HuH-7.5 (cell line): ENCODE results near the gene UBB.

Experiments used
- DNase-seq: peaks from one replicate; pipeline ENCODE4 v3.0.0; 2011; ENCODE audit warnings: low spot score

The UBB gene

DNA sequence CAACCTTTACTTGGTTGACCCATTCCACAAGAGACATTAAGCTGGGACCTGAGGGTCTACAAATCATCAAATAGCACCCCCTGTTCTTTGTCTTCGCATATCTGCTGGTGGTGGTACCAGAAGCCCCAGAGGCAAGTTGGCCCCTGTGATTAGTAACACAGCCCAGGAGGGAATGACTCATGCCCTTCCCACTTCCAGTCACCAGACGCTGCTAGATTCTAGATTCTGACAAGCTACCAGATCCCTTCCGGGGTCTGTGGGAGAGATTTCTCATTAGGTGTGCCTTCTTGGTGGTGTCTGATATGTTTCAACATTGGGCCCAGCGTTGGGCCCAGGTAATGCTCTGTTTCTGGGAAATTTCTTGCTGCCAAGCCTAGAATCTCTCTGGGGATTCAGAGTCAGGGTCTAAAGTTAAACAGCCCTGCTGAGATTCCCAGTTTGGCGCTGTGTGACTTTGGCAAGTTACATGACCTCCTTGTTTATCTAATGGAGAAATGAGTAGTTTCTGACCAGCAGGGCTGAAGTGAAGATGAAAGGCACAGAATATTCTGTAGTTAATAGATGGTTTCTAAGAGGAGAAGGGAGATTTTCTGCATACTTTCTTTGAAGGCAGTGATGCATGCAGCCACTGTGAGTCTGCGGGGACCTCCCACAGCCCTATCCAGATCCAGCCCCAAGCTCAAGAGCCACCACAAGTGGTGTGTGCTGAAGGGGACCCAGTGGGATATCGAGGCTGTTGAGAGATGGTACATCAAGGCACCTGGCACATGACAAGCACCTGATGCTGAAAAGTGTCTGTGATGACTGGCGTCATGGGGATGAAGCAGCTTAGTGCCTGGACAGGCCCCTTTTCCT is 38.4 kb downstream of the UBB start:
- DNase-seq: no peak

DNA sequence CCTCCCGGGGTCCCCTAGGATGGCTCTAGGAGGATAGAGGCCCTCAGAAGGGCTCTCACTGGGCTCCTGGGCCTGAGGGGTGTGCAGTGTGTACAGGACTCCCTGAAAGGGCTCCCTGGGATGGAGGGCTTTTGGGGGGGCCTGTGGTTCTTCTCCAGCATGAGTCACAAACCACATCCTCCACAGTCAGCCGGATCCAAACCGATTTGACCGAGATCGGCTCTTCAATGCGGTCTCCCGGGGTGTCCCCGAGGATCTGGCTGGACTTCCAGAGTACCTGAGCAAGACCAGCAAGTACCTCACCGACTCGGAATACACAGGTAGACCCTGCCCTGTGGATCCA is 39.0 kb downstream of the UBB start:
- no peak for DNase-seq

DNA sequence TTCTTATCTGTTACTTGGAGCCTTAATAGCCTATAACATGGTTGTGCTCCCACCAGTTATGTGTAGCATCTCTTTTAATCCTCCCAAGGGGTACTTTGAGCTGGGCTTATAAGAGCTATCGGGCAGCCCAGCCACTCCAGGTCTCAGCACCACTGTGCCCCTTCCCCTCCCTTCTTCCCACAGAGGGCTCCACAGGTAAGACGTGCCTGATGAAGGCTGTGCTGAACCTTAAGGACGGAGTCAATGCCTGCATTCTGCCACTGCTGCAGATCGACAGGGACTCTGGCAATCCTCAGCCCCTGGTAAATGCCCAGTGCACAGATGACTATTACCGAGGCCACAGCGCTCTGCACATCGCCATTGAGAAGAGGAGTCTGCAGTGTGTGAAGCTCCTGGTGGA is 41.5 kb downstream of the UBB start:
- DNase-seq: no peak

DNA sequence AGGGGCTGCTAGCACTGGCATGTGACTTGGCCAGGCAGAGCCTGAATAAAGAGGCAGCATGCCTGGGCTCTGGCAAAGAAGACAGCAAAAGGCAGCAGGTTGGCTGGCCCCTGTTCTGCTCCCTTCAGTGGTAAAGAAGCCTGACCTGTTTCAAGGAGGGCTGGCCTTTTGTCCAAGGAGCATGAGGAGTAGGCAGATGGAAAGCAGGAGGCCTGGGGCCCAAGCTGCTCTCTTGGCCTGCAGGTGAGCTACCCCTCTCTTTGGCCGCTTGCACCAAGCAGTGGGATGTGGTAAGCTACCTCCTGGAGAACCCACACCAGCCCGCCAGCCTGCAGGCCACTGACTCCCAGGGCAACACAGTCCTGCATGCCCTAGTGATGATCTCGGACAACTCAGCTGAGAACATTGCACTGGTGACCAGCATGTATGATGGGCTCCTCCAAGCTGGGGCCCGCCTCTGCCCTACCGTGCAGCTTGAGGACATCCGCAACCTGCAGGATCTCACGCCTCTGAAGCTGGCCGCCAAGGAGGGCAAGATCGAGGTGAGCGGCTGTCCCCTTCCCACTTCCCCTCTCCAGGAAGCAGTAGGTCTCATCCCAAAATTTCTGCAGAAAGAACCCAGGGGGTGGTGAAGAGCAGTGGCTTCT is 42.5 kb downstream of the UBB start:
- DNase-seq: no peak

DNA sequence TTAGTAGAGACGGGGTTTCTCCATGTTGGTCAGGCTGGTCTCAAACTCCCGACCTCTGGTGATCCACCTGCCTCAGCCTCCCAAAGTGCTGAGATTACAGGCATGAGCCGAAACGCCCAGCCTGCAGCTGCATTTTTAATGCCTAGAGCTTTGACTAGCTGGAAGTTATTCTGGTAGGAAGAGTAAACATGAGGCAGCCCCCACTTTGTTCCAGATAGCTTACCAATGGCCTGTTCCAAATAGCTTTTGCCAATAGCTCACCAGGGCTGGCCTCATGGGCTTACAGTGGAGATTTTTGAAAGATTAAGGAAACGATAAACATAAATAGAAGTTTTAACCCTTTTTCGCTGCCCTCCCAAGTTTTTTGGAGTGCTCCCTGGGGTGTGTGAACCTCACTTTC is 44.3 kb downstream of the UBB start:
- no peak for DNase-seq

DNA sequence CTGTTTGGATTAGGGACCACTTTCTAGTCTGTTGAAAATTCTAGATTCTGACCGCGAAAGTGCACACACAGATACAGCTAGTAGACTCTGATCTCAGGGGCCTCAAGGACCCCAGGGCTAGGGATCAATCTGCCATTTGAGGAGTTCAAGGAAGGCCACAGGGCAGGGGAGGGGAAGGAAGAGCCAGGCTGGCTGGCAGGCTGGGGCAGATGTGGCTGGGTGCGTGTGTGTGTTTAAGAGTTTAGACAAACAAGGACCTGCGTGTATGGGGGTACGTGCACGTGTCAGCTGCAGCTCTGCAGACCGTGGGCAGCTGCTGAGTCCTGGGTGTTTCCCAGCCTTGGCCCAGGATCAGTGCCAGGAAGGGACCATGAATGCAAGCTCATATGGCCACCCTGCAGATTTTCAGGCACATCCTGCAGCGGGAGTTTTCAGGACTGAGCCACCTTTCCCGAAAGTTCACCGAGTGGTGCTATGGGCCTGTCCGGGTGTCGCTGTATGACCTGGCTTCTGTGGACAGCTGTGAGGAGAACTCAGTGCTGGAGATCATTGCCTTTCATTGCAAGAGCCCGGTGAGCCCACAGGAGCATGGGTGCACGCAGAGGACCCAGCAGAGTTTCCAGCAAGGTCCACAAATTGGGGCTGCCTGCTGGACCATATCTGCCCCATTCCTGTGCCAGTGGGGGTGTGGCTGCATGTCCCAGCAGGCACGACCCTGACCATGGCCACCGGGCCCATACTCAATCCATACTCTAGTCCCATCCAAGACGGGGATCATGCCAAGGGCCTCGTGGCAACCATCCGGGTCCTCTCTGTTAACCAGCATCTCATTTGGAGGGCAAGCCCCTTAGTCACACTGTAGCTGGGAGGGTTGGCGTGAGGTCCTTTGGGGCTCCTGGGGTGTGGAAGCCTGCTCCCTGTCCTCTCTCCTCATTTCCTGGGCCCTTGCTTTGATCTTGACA is 45.1 kb downstream of the UBB start:
- no peak for DNase-seq

DNA sequence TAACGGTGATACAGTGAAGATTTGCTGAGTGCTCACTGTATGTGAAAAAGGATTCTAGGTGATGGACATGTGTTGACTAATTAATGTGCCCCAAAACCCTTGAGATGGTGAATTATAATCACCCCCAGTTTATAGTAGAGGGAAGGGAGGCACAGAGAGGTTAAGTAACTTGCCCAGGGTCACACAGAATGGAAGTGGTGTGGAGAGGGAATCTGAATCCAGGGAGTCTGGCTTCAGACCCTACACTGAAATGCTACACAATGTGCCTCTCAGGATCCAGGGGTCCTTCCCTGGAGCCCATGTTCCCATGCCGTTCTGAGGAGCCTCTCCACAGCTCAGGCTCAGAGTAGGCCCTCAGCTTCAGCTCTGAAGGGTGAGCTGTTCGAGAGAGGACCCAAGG is 46.1 kb downstream of the UBB start:
- no peak for DNase-seq

DNA sequence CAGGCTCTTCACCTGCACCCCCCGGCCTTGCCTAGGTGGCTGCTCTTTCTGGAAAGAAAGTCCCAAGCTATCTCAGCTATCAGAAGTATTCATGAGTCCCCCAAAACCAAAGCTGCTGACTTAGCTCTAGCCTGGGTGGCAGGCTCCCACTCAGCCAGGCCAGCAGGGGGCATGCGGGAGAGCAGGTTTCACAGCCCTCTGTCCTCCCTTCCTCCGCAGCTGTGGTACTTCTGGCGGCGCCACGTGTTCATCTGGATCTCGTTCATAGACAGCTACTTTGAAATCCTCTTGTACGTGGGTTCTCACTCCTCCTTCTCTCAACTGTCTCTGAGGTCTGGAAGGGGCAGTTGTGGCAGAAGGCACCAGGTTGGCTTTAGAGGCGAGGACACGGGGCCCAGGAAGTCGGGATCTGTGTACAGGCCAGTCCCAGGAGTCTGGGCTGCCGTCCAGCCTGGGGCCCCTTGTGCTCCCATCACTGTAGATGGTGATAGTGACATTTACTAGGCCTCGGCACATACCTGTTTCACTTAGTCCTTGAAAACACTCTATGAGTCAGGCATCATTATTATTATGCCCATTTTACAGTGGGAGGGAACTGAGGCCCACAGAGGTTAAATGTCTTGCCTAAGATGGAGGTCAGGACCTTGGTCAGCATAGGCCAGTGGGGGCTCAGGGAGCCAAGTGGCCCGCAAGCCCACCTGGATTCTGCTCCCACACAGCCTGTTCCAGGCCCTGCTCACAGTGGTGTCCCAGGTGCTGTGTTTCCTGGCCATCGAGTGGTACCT is 47.4 kb downstream of the UBB start:
- no peak for DNase-seq

DNA sequence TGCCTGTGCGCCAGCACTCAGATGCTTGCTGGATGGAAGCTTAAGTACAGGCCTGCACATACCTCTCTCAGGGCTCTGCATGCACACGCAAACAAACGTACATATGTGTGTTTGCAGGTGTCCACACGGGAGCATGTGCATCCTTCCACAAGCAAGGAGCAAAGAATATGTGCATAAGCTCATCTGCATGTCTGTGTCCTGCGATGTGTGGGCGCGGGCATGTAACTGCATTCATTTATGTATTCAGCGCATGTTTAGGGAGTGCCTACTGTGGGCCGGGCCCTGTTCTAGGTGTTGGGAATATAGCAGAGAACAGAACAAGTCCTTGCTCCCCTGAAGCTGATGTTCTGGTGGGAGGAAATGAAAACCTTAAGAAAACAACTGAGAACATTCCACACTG is 48.2 kb downstream of the UBB start:
- no peak for DNase-seq

DNA sequence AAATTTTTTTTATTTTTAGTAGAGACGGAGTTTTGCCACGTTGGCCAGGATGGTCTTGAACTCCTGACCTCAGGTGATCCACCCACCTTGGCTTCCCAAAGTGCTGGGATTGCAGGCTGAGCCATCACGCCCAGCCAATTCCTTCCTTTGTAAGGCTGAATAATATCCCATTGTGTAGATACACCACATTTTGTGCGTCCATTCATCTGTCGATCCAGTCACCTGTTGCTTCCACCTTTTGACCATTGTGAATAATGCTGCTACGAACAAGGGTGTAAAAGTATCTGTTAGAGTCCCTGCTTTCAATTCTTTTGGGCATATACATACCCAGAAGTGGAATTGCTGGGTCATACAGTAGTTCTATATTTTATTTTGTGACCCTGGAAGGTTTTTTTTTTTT is 49.8 kb downstream of the UBB start:
- DNase-seq: no peak

DNA sequence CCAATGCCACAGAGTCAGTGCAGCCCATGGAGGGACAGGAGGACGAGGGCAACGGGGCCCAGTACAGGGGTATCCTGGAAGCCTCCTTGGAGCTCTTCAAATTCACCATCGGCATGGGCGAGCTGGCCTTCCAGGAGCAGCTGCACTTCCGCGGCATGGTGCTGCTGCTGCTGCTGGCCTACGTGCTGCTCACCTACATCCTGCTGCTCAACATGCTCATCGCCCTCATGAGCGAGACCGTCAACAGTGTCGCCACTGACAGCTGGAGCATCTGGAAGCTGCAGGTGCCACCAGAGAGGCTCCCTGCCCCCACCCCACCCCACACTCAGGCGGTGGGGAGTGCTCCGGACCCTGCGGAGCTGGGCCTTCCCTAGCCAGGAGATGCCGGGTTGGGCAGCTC is 51.1 kb downstream of the UBB start:
- DNase-seq: no peak
